Right cardiac atrium (tissue), 5 donors: ENCODE results near the gene SRGN. TPM values are rescaled to one million over a fixed set of nuclear protein-coding genes. Genes with fewer than 3 reads are reported as not detected.
A peak's percentile ranks its signal among the peaks of the same experiment; 100 is the strongest.
"Not testable (repeated sequence)": the region's sequence is repeated elsewhere in the genome, so short reads cannot be mapped to it uniquely, and the experiment has no call there.

Experiments
- ATAC-seq, 2 donors: fragments of 200-7000 bp; cut with Tn5 transposase; one replicate each; pipeline versions ENCODE4 v1.8.0 to v1.9.1; 2020; ENCODE audit warnings: moderate library complexity in 2 of 2, mild to moderate bottlenecking in 1 of 2
- DNase-seq, 3 donors: peaks; one replicate each; pipeline ENCODE4 v3.0.0-alpha.2; 2020
- H3K27ac ChIP-seq: one replicate; pipeline ENCODE4 v1.5.1; 2013; ENCODE audit warnings: mild to moderate bottlenecking, low read length, control low read depth, moderate library complexity
- H3K27me3 ChIP-seq: one replicate; pipeline ENCODE4 v1.6.1; 2013; ENCODE audit not compliant: control insufficient read depth, insufficient read depth
- H3K4me1 ChIP-seq: one replicate; pipeline ENCODE4 v1.6.1; 2013; ENCODE audit warnings: low read length; ENCODE audit not compliant: control insufficient read depth, insufficient read depth
- H3K4me3 ChIP-seq: one replicate; pipeline ENCODE4 v1.5.1; 2013; ENCODE audit warnings: low read length, control low read depth
- H3K9me3 ChIP-seq: one replicate; pipeline ENCODE4 v1.6.1; 2013; ENCODE audit warnings: low read length; ENCODE audit not compliant: control insufficient read depth
- WGBS: extraction: QIAGEN DNeasy Blood & Tissue Kit; methylation state at CpG from one replicate; pipeline ENCODE4 v1.1.7; 2013; 5-methylcytosine and 5-hydroxymethylcytosine counted together
- intact Hi-C, 4 donors: fragments of 100-400 bp; cut with DNase I; formaldehyde crosslinking; loops; one replicate each; pipeline versions ENCODE4 v1.11.0 to v1.14.0; 2022 to 2023
- long read RNA-seq, 4 donors: library from polyadenylated mRNA; unstranded; transcript quantifications; one replicate each; pipeline ENCODE4 v2.0.0, GENCODE V29; 2020 to 2021
- polyA plus RNA-seq: library from polyadenylated mRNA; stranded (reverse); fragments of 200-250 nt; gene quantifications from one replicate; pipeline ENCODE4 v1.2.3, GENCODE V29; 2013
- total RNA-seq, 4 donors: library from RNA; stranded (reverse); fragmentation: NEBNext Ultra II Directional; extraction: Animal tissue kit (Norgen Biotek cat#: 25700); gene quantifications; one replicate each; pipeline ENCODE4 v1.2.1, GENCODE V29; 2021
- donor health status: healthy with polysubstance abuse.
- donor health status: DM: no; HTN: yes; CAD: no.
- donor health status: DM: no; HTN: no; CAD: no.
- donor health status: DM: no; HTN: yes; CAD: no; lungs with severe emphysema.
- donor health status: DM: yes; HTN: yes; CAD: no.

Gene SRGN
- 100 to 1,000 TPM in 1 of 4 donors, 10 to 100 TPM in 3; 53.4 to 102 (median 76.8) TPM for total RNA-seq
- polyA plus RNA-seq, result 69.5 TPM
- long read RNA-seq, donor 1, transcript SRGN-201 (3 exons, 1,208 nt), result major isoform, 26 of 30 reads
- long read RNA-seq, donor 1, partial matches to known transcripts, result 3 of 30 reads
- long read RNA-seq, donor 1, other reads (novel, unspliced or antisense), result 1 of 30 reads
- long read RNA-seq, donor 2, transcript SRGN-201 (3 exons, 1,208 nt), result major isoform, 11 of 14 reads
- long read RNA-seq, donor 2, partial matches to known transcripts, result 0 of 14 reads
- long read RNA-seq, donor 2, other reads (novel, unspliced or antisense), result 3 of 14 reads
- long read RNA-seq, donor 3, transcript SRGN-201 (3 exons, 1,208 nt), result major isoform, 21 of 21 reads
- long read RNA-seq, donor 3, partial matches to known transcripts, result 0 of 21 reads
- long read RNA-seq, donor 3, other reads (novel, unspliced or antisense), result 0 of 21 reads
- long read RNA-seq, donor 4, transcript SRGN-201 (3 exons, 1,208 nt), result major isoform, 7 of 7 reads
- long read RNA-seq, donor 4, partial matches to known transcripts, result 0 of 7 reads
- long read RNA-seq, donor 4, other reads (novel, unspliced or antisense), result 0 of 7 reads

- peak; percentile 64 to 81 (median 75) for DNase-seq
- WGBS, result 35% methylated on average over 10 of the region's 10 CpGs
- intact Hi-C loops, result no loop called here
- H3K27me3 ChIP-seq, result no peaks in the 10 kb centered on the region
- peak within 1 kb of the TSS; percentile 97 for H3K27ac ChIP-seq
- H3K4me3 ChIP-seq, result peak within 1 kb of the TSS; percentile 91
- no peaks in the 10 kb centered on the region for H3K9me3 ChIP-seq
- ATAC-seq, result peak; percentile 88 to 90
- H3K4me1 ChIP-seq, result peaks cover 5% of the 10 kb centered on the region
These were observed at the start of gene SRGN for GRCh38 chr10:69087590-69088470. SRGN (plus strand) TSS chr10:69088103; CDS start chr10:69088158, 55 bp downstream.

GRCh38 chr10:69040904-69041303 lies 47.0 kb upstream of the SRGN start:
- WGBS, result 70% methylated on average over 5 of the region's 5 CpGs
- H3K27me3 ChIP-seq, H3K9me3 ChIP-seq, H3K4me1 ChIP-seq, H3K4me3 ChIP-seq, intact Hi-C loops, DNase-seq, ATAC-seq, H3K27ac ChIP-seq: not testable (repeated sequence)

- no peak overlapping the region for H3K27ac ChIP-seq
- WGBS, result 70% methylated on average over 5 of the region's 5 CpGs
- H3K4me3 ChIP-seq, result no peak overlapping the region
- intact Hi-C loops, result no loop called here
- DNase-seq, result no peak
- H3K27me3 ChIP-seq, result no peaks in the 10 kb centered on the region
- no peaks in the 10 kb centered on the region for H3K9me3 ChIP-seq
- H3K4me1 ChIP-seq, result no peaks in the 10 kb centered on the region
- no peak for ATAC-seq
These were observed 45.5 kb upstream of the SRGN start for GRCh38 chr10:69042417-69042816.

GRCh38 chr10:69042838-69043237 lies 45.1 kb upstream of the SRGN start:
- no peaks in the 10 kb centered on the region for H3K9me3 ChIP-seq
- ATAC-seq (no peak), DNase-seq (no peak)
- intact Hi-C loops, result no loop called here
- H3K4me1 ChIP-seq, result no peaks in the 10 kb centered on the region
- H3K27me3 ChIP-seq, result no peaks in the 10 kb centered on the region
- no peak overlapping the region for H3K4me3 ChIP-seq
- no peak overlapping the region for H3K27ac ChIP-seq
- 92% methylated on average over 6 of the region's 6 CpGs for WGBS

GRCh38 chr10:69043931-69044531 lies 43.9 kb upstream of the SRGN start:
- intact Hi-C loops, result no loop called here
- no peak for DNase-seq
- no peaks in the 10 kb centered on the region for H3K27me3 ChIP-seq
- no peaks in the 10 kb centered on the region for H3K9me3 ChIP-seq
- no peak for ATAC-seq
- no peaks in the 10 kb centered on the region for H3K4me1 ChIP-seq
- WGBS, result 72% methylated on average over 10 of the region's 10 CpGs
- no peak overlapping the region for H3K4me3 ChIP-seq
- no peak overlapping the region for H3K27ac ChIP-seq

GRCh38 chr10:69044546-69044945 lies 43.4 kb upstream of the SRGN start:
- Histone ChIP-seq H3K4me1 (no peaks in the 10 kb centered on the region), H3K27ac (no peak overlapping the region), H3K27me3 (no peaks in the 10 kb centered on the region), H3K9me3 (no peaks in the 10 kb centered on the region), H3K4me3 (no peak overlapping the region)
- ATAC-seq, result no peak
- DNase-seq, result no peak
- intact Hi-C loops, result no loop called here
- 81% methylated on average over 1 of the region's 1 CpG for WGBS

GRCh38 chr10:69045441-69046300 lies 42.2 kb upstream of the SRGN start:
- DNase-seq (no peak), ATAC-seq (peak in 1 of 2 donors; percentile 17)
- Histone ChIP-seq H3K9me3 (no peaks in the 10 kb centered on the region), H3K4me3 (no peak overlapping the region), H3K4me1 (no peaks in the 10 kb centered on the region), H3K27me3 (no peaks in the 10 kb centered on the region), H3K27ac (peak overlapping the region; percentile 56)
- intact Hi-C loops, result no loop called here
- 62% methylated on average over 6 of the region's 6 CpGs for WGBS

GRCh38 chr10:69047111-69047832 lies 40.6 kb upstream of the SRGN start:
- intact Hi-C loops, result no loop called here
- ATAC-seq (no peak), DNase-seq (no peak)
- no peak overlapping the region for H3K27ac ChIP-seq
- no peaks in the 10 kb centered on the region for H3K27me3 ChIP-seq
- no peaks in the 10 kb centered on the region for H3K9me3 ChIP-seq
- H3K4me1 ChIP-seq, result no peaks in the 10 kb centered on the region
- no peak overlapping the region for H3K4me3 ChIP-seq
- WGBS, result 76% methylated on average over 4 of the region's 4 CpGs

GRCh38 chr10:69048103-69048502 lies 39.8 kb upstream of the SRGN start:
- 63% methylated on average over 8 of the region's 8 CpGs for WGBS
- H3K4me1 ChIP-seq, result no peaks in the 10 kb centered on the region

More at GRCh38 chr10:69048103-69048502, 39.8 kb upstream of the SRGN start:
- DNase-seq, result peak in 1 of 3 donors; percentile 67
- no peaks in the 10 kb centered on the region for H3K9me3 ChIP-seq
- no peak overlapping the region for H3K4me3 ChIP-seq
- peak; percentile 62 to 72 for ATAC-seq
- H3K27ac ChIP-seq, result no peak overlapping the region
- intact Hi-C loops, result no loop called here
- no peaks in the 10 kb centered on the region for H3K27me3 ChIP-seq
